K562 (cell line): ENCODE results near the gene MXI1. TPM values are rescaled to one million over a fixed set of nuclear protein-coding genes. Genes with fewer than 3 reads are reported as not detected.

Experiments
- ATAC-seq: fragments of 200-7000 bp; cut with Tn5 transposase; 3 replicates; pipeline ENCODE4 v1.9.1; 2020; ENCODE audit warnings: moderate library complexity
- BruUV-seq: library from RNA; stranded (reverse); fragments of 400-500 nt; replicated peaks from 2 replicates; lab custom pipeline; 2021; lab: Mats Ljungman, UMichigan
- CTCF ChIA-PET: fragments of 300-600 bp; formaldehyde crosslinking; extraction: SDS; loops from one replicate; lab custom pipeline; 2021; ENCODE audit warnings: low intra/inter-chr PET ratio; lab: Yijun Ruan, JAX
- POLR2A ChIA-PET: fragments of 300-600, 350-650 bp; sonication (Branson Sonifier 250); formaldehyde crosslinking; extraction: SDS; loops from one replicate; lab custom pipeline; 2021; ENCODE audit warnings: antibody characterized with exemption, inconsistent platforms; lab: Yijun Ruan, JAX
- DNase-seq, 4 experiments: peaks; one replicate each; pipeline versions ENCODE4 v3.0.0 to v3.0.0-alpha.2; 2011 to 2018; ENCODE audit warnings: low spot score in 3 of 4, mixed read lengths in 3 of 4; ENCODE audit errors: extremely low read depth in 1 of 4
- FAIRE-seq: peaks from 2 replicates; lab custom pipeline; 2011; peaks lifted over from hg19 to GRCh38; lab: Jason Lieb, UNC
- H2AFZ ChIP-seq: 2 replicates; pipeline ENCODE4 v1.6.0; 2011; ENCODE audit warnings: low read depth, low read length, control low read depth, inconsistent platforms
- H3K27ac ChIP-seq: fragments of 200-600 bp; 3 replicates; pipeline ENCODE4 v1.8.0; 2011; ENCODE audit warnings: low read depth, mild to moderate bottlenecking, control low read depth, inconsistent platforms, low read length, moderate library complexity, mixed read lengths; ENCODE audit errors: extremely low read depth
- H3K27me3 ChIP-seq, 2 experiments: fragments of 300-600 bp in 1 of 2; 2 replicates in 1 of 2; 3 replicates in 1 of 2; pipeline versions ENCODE4 v1.6.0 to v1.8.0; 2011; ENCODE audit warnings: inconsistent platforms in 2 of 2, low read length in 2 of 2, mild to moderate bottlenecking in 1 of 2, mixed read lengths in 1 of 2, moderate library complexity in 1 of 2; ENCODE audit not compliant: control insufficient read depth in 2 of 2, insufficient read depth in 2 of 2
- H3K36me3 ChIP-seq: fragments of 300-600 bp; 3 replicates; pipeline ENCODE4 v1.8.0; 2011; ENCODE audit warnings: mild to moderate bottlenecking, low read length, inconsistent platforms; ENCODE audit not compliant: control insufficient read depth, insufficient read depth
- H3K4me1 ChIP-seq, 2 experiments: fragments of 200-600 bp in 1 of 2; replicated peaks in 1 of 2; 2 replicates in 1 of 2; 3 replicates in 1 of 2; pipeline versions ENCODE4 v1.5.1 to v1.8.0; 2011; ENCODE audit warnings: inconsistent platforms in 2 of 2, low read length in 2 of 2, mild to moderate bottlenecking in 1 of 2, mixed read lengths in 1 of 2, moderate library complexity in 1 of 2; ENCODE audit not compliant: control insufficient read depth in 2 of 2, insufficient read depth in 2 of 2
- H3K4me2 ChIP-seq: 2 replicates; pipeline ENCODE4 v1.6.1; 2011; ENCODE audit warnings: low read length, control low read depth, inconsistent platforms, mixed read lengths; ENCODE audit not compliant: insufficient read depth
- H3K4me3 ChIP-seq: fragments of 200-600 bp; sonication (generic), shearing (Covaris generic); 2 replicates; pipeline ENCODE4 v1.5.1; 2016; ENCODE audit warnings: control low read depth, inconsistent platforms
- H3K79me2 ChIP-seq: fragments of 200-600 bp; 3 replicates; pipeline ENCODE4 v1.8.0; 2011; ENCODE audit warnings: low read length, inconsistent platforms; ENCODE audit not compliant: control insufficient read depth, insufficient read depth
- H3K9ac ChIP-seq, 2 experiments: 2 replicates each; pipeline versions ENCODE4 v1.6.0 to v1.6.1; 2011; ENCODE audit warnings: low read depth in 2 of 2, low read length in 2 of 2, control low read depth in 1 of 2, inconsistent platforms in 1 of 2, mild to moderate bottlenecking in 1 of 2, mixed read lengths in 1 of 2; ENCODE audit not compliant: insufficient read depth in 1 of 2
- H3K9me1 ChIP-seq: one replicate; pipeline ENCODE4 v1.6.0; 2011; ENCODE audit warnings: inconsistent platforms, mild to moderate bottlenecking, low read length, moderate library complexity; ENCODE audit not compliant: control insufficient read depth, insufficient read depth
- H3K9me3 ChIP-seq: replicated peaks from 2 replicates; pipeline ENCODE4 v1.5.1; 2011; ENCODE audit warnings: low read depth, low read length, inconsistent platforms; ENCODE audit not compliant: control insufficient read depth, insufficient read depth
- H4K20me1 ChIP-seq: replicated peaks from 2 replicates; pipeline ENCODE4 v1.6.1; 2011; ENCODE audit warnings: low read length, inconsistent platforms, mixed read lengths; ENCODE audit not compliant: control insufficient read depth, insufficient read depth
- BACH1 ChIP-seq: fragments of 200-800 bp; sonication (Bioruptor generic); IDR thresholded peaks from 2 replicates; pipeline ENCODE4 v1.6.1; 2016; ENCODE audit warnings: missing genetic modification characterization, missing compliant biosample characterization
- BRCA1 ChIP-seq, 2 experiments: fragments of 450-650 bp in 1 of 2; sonication (generic) in 1 of 2; formaldehyde crosslinking in 1 of 2; IDR thresholded peaks; 2 replicates each; pipeline versions ENCODE4 v1.5.0 to v1.6.1; 2017 to 2020; ENCODE audit warnings: mild to moderate bottlenecking in 1 of 2, missing genetic modification reagents in 1 of 2
- ESRRA ChIP-seq: fragments of 450-650 bp; IDR thresholded peaks from 2 replicates; pipeline ENCODE4 v1.6.1; 2014; ENCODE audit warnings: low read depth, mild to moderate bottlenecking, moderate library complexity, borderline replicate concordance
- GTF2E2 ChIP-seq: fragments of 200-800 bp; sonication (Bioruptor generic); IDR thresholded peaks from 2 replicates; pipeline ENCODE4 v1.6.1; 2016; ENCODE audit warnings: missing genetic modification characterization, missing compliant biosample characterization
- HDAC3 ChIP-seq: fragments of 450-650 bp; IDR thresholded peaks from 2 replicates; pipeline ENCODE4 v1.6.1; 2018; ENCODE audit warnings: borderline replicate concordance, mild to moderate bottlenecking, moderate library complexity; ENCODE audit not compliant: partially characterized antibody
- KAT8 ChIP-seq: fragments of 450-650 bp; IDR thresholded peaks from 2 replicates; pipeline ENCODE4 v1.6.1; 2016; ENCODE audit warnings: low read depth, mild to moderate bottlenecking
- SAP30 ChIP-seq: fragments of 200-600 bp; sonication (generic); IDR thresholded peaks from 2 replicates; pipeline ENCODE4 v1.6.1; 2012; ENCODE audit warnings: borderline replicate concordance, low read depth, mild to moderate bottlenecking, moderate library complexity, low read length, control low read depth, inconsistent platforms; ENCODE audit not compliant: insufficient read depth, poor library complexity, severe bottlenecking
- TRIM24 ChIP-seq, 2 experiments: fragments of 450-650 bp; IDR thresholded peaks; 2 replicates each; pipeline ENCODE4 v1.6.1; 2016
- ZNF583 ChIP-seq: fragments of 250-450 bp; sonication (Bioruptor Pico); IDR thresholded peaks from 2 replicates; pipeline ENCODE4 v1.4.0; 2020
- WGBS: fragments of 100-300 bp; shearing (Covaris generic); methylation state at CpG from one replicate; pipeline ENCODE4 v1.1.6; 2016; ENCODE audit warnings: low coverage, mixed read lengths; ENCODE audit not compliant: insufficient coverage; ENCODE audit errors: missing lambda C conversion rate; 5-methylcytosine and 5-hydroxymethylcytosine counted together
- in situ Hi-C: fragments of 300-500 bp; cut with MboI; formaldehyde crosslinking; loops from 4 replicates; pipeline ENCODE4 v1.15.0; 2018; ENCODE audit warnings: inconsistent platforms, mixed read lengths
- intact Hi-C: fragments of 100-400 bp; cut with micrococcal nuclease; formaldehyde crosslinking; loops from 2 replicates; pipeline ENCODE4 v1.14.2; 2022
- polyA plus RNA-seq, 8 experiments: library from polyadenylated mRNA; depleted of rRNA in 4 of 8; stranded (reverse) in 5 of 8; unstranded in 3 of 8; fragments of >200 nt; fragmentation: Nextera tagmentation in 2 of 8; fragmentation: Illumina TruSeq in 1 of 8; extraction: Ambion mirVana in 2 of 8; extraction: Trizol in 1 of 8; gene quantifications; 2 replicates each; pipeline versions ENCODE4 v1.2.1 to v1.2.3, GENCODE V29; 2011 to 2014; ENCODE audit warnings: inconsistent platforms in 1 of 8, missing spikeins in 1 of 8
- total RNA-seq, 7 experiments: library from RNA; depleted of rRNA in 6 of 7; stranded (reverse); fragments of >200 nt in 6 of 7; fragmentation: Illumina TruSeq in 2 of 7; extraction: Trizol in 2 of 7; gene quantifications; 2 replicates each; pipeline versions ENCODE4 v1.2.1 to v1.2.3, GENCODE V29; 2011 to 2021; ENCODE audit warnings: low replicate concordance in 1 of 7
- TF ChIP-seq, protein P1 (sequence below): fragments of 250-450 bp; sonication (Bioruptor Pico); IDR thresholded peaks from 2 replicates; pipeline ENCODE4 v1.4.0; 2020; ENCODE audit warnings: borderline replicate concordance
- TF ChIP-seq, protein P2 (sequence below): IDR thresholded peaks from 2 replicates; pipeline ENCODE4 v1.6.1; 2014; ENCODE audit warnings: antibody characterized with exemption
- TF ChIP-seq, protein P3 (sequence below): fragments of 450-650 bp; conservative IDR thresholded peaks from 2 replicates; pipeline ENCODE4 v1.6.1; 2016; ENCODE audit warnings: missing genetic modification characterization, low read depth, mild to moderate bottlenecking, missing compliant biosample characterization, moderate library complexity

MXI1 gene
- total and polyA plus RNA-seq, 9 of the 15 experiments (the other 6 are each of a cell fraction or from before 2014, with no cell fraction given) = 9.1 to 23.7 (median 14.8) TPM

DNA sequence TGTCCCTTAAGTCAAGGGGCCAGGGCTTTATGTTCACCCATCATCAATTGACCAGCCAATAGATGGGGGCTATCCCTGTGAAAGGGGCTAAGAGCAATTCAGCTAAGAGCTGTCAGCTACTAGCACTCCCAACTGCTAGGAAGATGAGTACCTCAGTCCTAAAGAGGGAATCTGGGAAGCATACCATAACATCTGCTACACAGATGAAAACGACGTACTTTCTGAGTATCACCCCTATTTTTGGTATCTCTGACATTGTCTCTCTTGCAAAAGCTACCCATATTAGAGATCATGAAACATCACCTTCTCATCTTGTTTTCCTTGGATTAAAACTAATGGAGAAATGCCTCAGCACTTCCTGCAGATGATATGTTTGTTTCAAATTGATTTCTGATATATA, 104.8 kb downstream of the MXI1 start:
- no peaks in the 10 kb centered on the region for H3K4me1 ChIP-seq
- peaks cover 2 to 6% of the 10 kb centered on the region in 2 experiments; a peak in 1 of 5 replicates for H3K27me3 ChIP-seq
- DNase-seq (no peak), FAIRE-seq (no peak), ATAC-seq (no peak)
- 0% methylated on average over 2 of the region's 2 CpGs for WGBS
- no peak overlapping the region for H3K9ac ChIP-seq
- H4K20me1 ChIP-seq = no peaks in the 10 kb centered on the region
- no peak overlapping the region for H3K27ac ChIP-seq
- H3K4me3 ChIP-seq = no peak overlapping the region
- in situ Hi-C loops (loop anchor here (5.0 kb wide), 1 partner anchor 240 kb away; no protein-coding TSS in a partner anchor), intact Hi-C loops (loop anchor here (10.0 kb wide), 2 partner anchors 463 to 1823 kb away; no protein-coding TSS in a partner anchor)
- H3K36me3 ChIP-seq = no peaks in the 10 kb centered on the region
- H3K4me2 ChIP-seq = no peak overlapping the region
- no peak overlapping the region for H2AFZ ChIP-seq
- ChIA-PET POLR2A (interaction anchor here (0.7 kb wide), 1 partner anchor 616 kb away, joined by 3 read pairs; no protein-coding TSS in a partner anchor), CTCF (interaction anchor here (2.4 kb wide), 1 partner anchor 224 kb away, joined by 13 read pairs; no protein-coding TSS in a partner anchor)
- no TSS peak for BruUV-seq
- no peaks in the 10 kb centered on the region for H3K9me1 ChIP-seq
- H3K79me2 ChIP-seq = no peaks in the 10 kb centered on the region
- TF ChIP-seq TRIM24 (IDR thresholded peaks at IDR 0.05) (no peak), SAP30 (no peak), GTF2E2 (tag) (no peak), BACH1 (tag) (no peak), HDAC3 (no peak), ZNF583 (CRISPR knock-in tag) (no peak), ESRRA (no peak), KAT8 (no peak), BRCA1 (IDR thresholded peaks at IDR 0.05) (no peak), BRCA1 (CRISPR knock-in tag; IDR thresholded peaks at IDR 0.05) (no peak)
- TF ChIP-seq, protein P1, sequence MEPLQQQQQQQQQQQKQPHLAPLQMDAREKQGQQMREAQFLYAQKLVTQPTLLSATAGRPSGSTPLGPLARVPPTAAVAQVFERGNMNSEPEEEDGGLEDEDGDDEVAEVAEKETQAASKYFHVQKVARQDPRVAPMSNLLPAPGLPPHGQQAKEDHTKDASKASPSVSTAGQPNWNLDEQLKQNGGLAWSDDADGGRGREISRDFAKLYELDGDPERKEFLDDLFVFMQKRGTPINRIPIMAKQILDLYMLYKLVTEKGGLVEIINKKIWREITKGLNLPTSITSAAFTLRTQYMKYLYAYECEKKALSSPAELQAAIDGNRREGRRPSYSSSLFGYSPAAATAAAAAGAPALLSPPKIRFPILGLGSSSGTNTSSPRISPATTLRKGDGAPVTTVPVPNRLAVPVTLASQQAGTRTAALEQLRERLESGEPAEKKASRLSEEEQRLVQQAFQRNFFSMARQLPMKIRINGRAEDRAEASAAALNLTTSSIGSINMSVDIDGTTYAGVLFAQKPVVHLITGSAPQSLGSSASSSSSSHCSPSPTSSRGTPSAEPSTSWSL (CRISPR knock-in tag) = no peak
- TF ChIP-seq, protein P2, sequence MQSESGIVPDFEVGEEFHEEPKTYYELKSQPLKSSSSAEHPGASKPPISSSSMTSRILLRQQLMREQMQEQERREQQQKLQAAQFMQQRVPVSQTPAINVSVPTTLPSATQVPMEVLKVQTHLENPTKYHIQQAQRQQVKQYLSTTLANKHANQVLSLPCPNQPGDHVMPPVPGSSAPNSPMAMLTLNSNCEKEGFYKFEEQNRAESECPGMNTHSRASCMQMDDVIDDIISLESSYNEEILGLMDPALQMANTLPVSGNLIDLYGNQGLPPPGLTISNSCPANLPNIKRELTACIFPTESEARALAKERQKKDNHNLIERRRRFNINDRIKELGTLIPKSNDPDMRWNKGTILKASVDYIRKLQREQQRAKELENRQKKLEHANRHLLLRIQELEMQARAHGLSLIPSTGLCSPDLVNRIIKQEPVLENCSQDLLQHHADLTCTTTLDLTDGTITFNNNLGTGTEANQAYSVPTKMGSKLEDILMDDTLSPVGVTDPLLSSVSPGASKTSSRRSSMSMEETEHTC = no peak
- TF ChIP-seq, protein P3, sequence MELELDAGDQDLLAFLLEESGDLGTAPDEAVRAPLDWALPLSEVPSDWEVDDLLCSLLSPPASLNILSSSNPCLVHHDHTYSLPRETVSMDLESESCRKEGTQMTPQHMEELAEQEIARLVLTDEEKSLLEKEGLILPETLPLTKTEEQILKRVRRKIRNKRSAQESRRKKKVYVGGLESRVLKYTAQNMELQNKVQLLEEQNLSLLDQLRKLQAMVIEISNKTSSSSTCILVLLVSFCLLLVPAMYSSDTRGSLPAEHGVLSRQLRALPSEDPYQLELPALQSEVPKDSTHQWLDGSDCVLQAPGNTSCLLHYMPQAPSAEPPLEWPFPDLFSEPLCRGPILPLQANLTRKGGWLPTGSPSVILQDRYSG (tag) = no peak
- H3K9me3 ChIP-seq = no peaks in the 10 kb centered on the region
